ENCODE measurements around the gene MCHR2.

DNA sequence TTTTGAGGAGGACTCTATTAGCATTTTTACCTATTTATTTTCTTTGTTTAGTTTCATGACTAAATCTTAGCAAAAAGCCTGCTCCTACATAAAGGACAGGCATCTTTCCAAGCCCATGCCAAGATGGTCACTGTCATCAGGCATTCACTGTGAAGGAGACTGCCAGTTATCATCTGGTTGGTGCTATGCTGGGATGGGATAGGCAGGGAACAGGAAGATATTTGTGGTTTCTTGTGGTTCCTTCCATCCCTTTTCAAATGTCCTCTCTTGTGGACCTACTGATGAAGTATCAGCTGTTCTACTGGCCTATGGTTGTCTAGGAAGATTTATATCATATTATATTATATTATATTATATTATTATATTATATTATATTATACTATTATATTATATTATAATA lies 107.0 kb downstream of the MCHR2 start:
- TF ChIP-seq NFIC (IDR thresholded peaks at IDR 0.05; ENCODE audit: borderline replicate concordance), result no peak
- TF ChIP-seq FOXM1 (IDR thresholded peaks at IDR 0.05; ENCODE audit: low read depth), result no peak
- TF ChIP-seq, protein P1, sequence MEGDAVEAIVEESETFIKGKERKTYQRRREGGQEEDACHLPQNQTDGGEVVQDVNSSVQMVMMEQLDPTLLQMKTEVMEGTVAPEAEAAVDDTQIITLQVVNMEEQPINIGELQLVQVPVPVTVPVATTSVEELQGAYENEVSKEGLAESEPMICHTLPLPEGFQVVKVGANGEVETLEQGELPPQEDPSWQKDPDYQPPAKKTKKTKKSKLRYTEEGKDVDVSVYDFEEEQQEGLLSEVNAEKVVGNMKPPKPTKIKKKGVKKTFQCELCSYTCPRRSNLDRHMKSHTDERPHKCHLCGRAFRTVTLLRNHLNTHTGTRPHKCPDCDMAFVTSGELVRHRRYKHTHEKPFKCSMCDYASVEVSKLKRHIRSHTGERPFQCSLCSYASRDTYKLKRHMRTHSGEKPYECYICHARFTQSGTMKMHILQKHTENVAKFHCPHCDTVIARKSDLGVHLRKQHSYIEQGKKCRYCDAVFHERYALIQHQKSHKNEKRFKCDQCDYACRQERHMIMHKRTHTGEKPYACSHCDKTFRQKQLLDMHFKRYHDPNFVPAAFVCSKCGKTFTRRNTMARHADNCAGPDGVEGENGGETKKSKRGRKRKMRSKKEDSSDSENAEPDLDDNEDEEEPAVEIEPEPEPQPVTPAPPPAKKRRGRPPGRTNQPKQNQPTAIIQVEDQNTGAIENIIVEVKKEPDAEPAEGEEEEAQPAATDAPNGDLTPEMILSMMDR (IDR thresholded peaks at IDR 0.05), result no peak
- TF ChIP-seq YY1 (IDR thresholded peaks at IDR 0.05; ENCODE audit: low read depth), result no peak
- TF ChIP-seq RAD21 (IDR thresholded peaks at IDR 0.05; ENCODE audit: low read length), result no peak
- no peak for TF ChIP-seq POLR2AphosphoS5 (IDR thresholded peaks at IDR 0.05; ENCODE audit: low read depth, low read length)
